GM18867 (cell line): ENCODE measurements around the gene IMPDH2.

Experiments used
- ATAC-seq: cut with Tn5 transposase; IDR thresholded peaks from one replicate; pipeline ENCODE4 v1.9.1; 2021; ENCODE audit warnings: mild to moderate bottlenecking, moderate library complexity; ENCODE audit not compliant: unreplicated experiment

The IMPDH2 gene

GRCh38 chr3:49007068-49007770 is 22.0 kb downstream of the IMPDH2 start, which contains the start of gene WDR6:
Gene WDR6 (plus strand): TSS chr3:49007391. CDS start chr3:49007432, 41 bp downstream.
- ATAC-seq: peak; percentile 81

DNA sequence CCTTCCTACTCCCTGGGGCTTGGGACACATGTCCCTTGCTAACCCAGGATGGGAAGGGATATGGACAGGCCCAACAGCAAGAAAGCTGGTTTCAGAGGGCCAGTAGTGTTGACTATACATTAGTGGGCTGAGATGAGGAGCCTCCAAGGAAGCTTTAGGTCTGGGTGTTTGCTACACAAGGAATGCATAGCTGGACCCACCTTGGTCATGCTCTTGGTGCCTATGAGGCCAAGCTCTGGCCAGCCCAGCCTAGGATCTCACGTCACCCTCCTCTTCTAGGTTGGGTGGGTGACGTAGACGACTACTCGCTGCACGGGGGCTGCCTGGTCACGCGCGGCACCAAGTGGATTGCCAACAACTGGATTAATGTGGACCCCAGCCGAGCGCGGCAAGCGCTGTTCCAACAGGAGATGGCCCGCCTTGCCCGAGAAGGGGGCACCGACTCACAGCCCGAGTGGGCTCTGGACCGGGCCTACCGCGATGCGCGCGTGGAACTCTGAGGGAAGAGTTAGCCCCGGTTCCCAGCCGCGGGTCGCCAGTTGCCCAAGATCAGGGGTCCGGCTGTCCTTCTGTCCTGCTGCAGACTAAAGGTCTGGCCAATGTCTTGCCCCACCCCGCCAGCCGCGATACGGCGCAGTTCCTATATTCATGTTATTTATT is 22.7 kb downstream of the IMPDH2 start:
- ATAC-seq: no peak

DNA sequence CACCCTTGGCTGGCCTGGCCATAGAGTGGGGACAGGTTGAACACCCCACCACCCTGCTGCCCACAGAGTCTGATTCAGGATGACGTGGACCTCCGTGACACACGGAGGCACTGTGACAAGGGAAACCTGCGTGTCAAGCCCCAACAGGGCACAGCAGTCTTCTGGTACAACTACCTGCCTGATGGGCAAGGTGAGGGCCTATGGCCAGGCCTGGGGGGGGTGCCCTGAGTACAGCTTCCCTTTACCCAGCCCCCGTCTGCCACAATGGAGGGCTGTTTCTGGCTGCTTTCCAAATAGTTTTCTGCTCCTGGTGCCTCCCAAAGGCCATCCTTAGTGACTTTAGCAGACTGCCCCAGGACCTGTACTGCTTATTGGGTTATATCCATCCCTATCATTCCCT is 23.2 kb downstream of the IMPDH2 start:
- ATAC-seq: no peak

- no peak for ATAC-seq
Measured at GRCh38 chr3:49005303-49005680, 23.9 kb downstream of the IMPDH2 start.

- ATAC-seq: no peak
Measured at GRCh38 chr3:49004352-49005302, 24.6 kb downstream of the IMPDH2 start.

DNA sequence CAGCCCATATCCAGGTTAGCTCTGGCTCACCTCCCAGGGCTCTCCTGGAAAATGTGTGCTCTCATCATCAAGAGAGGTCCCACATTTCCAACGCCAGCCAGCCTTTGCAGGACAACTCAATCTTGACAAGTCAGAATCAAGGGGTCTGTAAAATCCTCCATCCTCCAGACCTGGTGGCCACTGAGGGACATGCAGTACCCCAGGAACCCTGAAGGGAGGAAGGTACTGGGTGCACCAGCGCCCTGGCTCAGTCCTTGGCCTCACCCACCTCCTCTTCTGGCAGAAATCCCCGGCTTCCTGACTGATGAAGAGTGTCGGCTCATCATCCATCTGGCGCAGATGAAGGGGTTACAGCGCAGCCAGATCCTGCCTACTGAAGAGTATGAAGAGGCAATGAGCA is 28.0 kb downstream of the IMPDH2 start:
- no peak for ATAC-seq

DNA sequence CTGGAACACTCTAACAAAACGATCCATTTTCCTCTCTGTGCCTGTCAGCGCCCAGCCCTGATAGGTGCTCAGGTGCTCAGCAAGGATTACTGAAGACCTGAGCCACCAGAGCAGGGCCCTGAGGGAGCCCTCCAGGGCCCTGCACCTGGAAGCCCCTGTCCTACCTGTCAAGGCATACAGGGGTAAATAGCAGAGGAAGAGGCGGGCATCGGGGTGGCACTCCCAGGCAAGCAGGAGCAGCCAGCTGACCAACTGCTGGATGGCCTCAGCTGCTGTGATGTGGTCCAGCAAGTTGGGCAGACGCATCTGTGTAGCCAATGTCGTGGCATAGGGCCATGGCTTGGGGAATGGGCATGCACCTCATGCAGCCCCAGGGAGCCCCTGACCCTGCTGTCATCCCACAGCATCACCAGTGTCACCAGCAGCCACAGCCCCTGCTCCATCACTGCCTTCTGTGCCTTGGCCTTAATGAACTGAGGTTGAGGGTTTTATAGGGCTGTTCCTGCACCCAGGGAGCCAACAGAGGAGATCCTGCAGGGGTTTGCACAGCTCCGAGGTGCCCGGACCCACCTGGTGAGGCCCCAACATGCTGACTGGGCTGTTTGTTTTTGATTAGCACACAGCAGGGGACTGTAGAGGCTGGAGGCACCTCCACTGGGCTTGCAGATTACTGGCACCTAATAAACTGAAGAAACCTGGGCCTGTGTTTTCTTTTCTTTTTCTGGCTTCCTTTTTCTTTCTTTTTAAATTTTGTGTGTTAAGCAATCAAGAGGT is 29.9 kb downstream of the IMPDH2 start:
- no peak for ATAC-seq

GRCh38 chr3:48997714-48998637 is 31.2 kb downstream of the IMPDH2 start:
- ATAC-seq: no peak

DNA sequence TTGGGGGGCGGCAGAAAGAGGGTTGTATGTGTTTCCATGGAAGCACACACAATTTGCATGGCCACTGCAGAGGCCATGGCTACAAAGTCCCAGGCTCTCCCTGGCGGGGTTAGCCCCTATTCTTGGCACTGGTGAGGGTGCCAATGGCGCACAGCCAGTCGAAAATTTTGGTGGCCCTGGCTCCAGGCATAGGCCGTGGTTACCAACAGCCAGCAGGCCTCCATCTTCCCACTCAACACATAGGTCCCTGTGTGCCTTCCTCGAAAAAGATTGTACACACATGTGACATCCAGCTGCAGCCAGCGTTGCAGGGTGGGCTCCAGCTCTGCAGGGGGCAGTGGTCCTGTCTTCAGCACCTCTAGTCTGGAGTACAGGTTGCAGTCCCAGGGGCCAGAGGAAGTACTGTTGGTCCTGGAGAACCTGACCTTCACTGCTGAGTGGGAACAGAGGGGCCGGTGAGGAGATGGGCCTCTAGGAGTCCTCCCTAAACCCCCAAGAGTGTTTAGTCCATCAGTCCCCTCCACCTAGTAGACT is 32.0 kb downstream of the IMPDH2 start:
- ATAC-seq: no peak

- ATAC-seq: no peak
Measured at GRCh38 chr3:48996640-48997039, 32.6 kb downstream of the IMPDH2 start.

DNA sequence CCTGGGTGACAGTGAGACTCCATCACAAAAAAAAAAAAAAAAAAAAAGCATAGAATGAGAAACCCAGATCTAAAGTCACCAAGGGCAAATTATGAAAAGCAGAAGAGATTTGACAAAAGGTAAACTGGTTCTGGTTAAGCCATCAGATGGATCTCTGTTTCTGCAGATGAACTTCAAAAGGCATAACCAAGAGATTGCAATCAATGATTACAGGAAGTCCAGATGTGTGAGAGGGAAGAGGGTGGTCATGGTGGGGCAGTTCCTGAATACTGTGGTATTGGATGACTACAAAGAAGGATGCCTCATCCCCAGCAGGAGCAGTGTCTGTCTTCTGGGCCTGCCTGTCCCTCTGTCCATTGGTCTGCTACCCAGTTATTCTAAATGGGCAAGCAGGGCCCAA is 35.4 kb downstream of the IMPDH2 start:
- no peak for ATAC-seq

- no peak for ATAC-seq
Measured at GRCh38 chr3:48991851-48992545, 37.2 kb downstream of the IMPDH2 start.

DNA sequence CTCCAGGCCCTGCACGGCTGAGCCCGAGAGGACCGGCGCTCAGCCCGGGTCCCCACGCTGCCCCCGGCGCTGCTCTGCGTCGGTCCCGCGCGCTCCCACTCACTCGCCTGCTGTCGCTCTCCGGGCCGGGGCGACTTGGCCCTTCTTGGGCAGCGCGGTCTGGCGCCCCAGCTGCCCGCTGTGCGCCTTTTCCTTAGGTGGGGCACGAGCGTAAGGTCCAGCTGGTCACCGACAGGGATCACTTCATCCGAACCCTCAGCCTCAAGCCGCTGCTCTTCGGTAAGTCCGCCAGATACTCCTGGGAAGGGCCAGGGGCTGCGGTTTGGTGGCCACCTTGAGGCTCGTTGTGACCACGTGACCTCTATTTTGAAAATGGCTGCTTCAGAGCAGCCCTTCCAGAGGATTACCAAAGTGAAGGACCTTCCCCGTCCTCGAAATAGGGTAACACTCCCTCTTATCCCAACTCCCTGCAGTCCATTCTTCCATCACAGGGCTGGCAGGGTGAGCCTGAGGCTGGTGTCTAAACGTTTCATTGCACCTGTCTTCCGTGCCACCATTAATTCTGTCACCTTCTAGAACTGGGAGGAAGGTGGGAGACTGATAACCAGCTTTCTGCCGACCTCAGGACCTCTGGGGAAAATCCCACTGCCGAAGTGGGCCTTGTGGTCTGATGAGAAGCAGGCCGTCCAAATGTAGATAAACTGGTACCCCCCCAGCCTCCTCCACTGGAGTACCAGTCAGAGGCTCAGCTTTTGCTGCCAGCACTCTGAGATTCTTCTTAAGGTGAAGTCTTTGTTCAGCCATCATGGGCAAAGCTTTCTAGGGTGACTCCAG is 38.3 kb downstream of the IMPDH2 start:
- ATAC-seq: peak; percentile 18

- ATAC-seq: peak; percentile 59
Measured at GRCh38 chr3:48989796-48990635, 39.2 kb downstream of the IMPDH2 start, which contains the start of gene P4HTM. Gene P4HTM (plus strand): TSS chr3:48990241. CDS start chr3:48990257, 16 bp downstream.

DNA sequence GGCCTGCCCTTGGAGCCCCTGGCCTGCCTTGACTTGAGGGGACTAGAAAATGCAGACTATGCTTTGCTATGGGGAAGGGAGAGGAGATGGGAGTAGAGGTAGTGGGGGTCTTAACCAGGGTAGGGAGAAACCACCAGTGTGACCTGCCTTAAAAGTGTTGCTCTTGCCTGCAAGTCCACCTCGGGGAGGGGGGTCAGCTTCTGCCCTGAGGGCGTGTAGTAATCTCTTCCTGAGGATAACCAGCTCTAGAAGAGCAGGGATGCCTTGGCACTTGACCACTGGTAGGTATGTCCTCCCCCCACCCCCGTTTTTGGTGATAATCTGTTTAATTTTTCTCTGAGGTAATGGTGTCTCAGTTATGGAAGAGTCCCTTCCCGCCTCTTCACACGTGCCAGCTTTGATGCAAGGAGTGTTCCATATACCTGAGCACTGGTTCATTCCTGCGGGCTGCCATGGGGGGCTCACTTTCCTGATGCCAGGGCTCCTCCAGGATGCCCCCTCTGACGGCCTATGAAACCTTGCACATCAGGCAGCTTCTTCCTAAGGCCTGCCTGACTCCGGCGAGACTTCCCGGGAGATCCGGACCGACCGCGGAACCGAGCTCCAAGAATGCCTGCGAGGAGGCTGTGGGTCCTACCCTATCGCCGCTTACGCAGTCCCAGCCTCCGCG is 39.9 kb downstream of the IMPDH2 start:
- no peak for ATAC-seq

DNA sequence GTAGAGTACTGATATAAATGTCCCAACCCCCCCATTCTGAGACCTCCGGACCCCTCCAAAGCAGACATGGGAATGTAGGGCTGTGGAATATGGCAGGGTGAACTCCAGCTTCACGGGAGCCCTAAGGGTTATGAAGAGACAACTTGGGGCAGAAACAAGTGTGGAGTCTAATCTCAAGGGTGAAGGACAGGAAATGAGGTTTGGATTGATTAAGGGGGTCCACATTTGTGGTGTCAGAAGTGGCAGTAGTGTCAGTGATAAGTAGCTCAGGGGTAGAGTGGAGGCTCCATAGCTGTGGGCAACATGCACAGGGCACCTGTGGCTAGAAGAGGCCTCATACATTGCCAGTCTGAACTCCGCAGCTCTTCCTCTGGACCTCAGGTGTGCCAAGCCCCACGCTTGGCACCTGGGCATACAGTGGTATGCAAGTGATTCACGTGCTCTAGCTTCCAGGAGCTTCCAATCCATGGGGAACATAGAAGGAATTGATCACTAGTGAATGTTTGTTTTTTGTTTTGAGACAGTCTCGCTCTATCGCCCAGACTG is 43.3 kb downstream of the IMPDH2 start:
- ATAC-seq: no peak
